Endothelial cell of umbilical vein (primary cell): ENCODE results near the gene BOLA2B. TPM values are rescaled to one million over a fixed set of nuclear protein-coding genes. Genes with fewer than 3 reads are reported as not detected.
"Not testable (repeated sequence)": the region's sequence is repeated elsewhere in the genome, so short reads cannot be mapped to it uniquely, and the experiment has no call there.

Experiments
- BruUV-seq: library from RNA; stranded (reverse); fragments of 400-500 nt; replicated peaks from 2 replicates; lab custom pipeline; 2021; lab: Mats Ljungman, UMichigan
- CTCF ChIA-PET: fragments of 300-600, 350-600 bp; sonication (Branson Sonifier 250); formaldehyde crosslinking; loops from one replicate; lab custom pipeline; 2021; ENCODE audit warnings: antibody characterized with exemption, inconsistent platforms; lab: Charles Lee
- POLR2A ChIA-PET: fragments of 300-600, 350-600 bp; sonication (Branson Sonifier 250); formaldehyde crosslinking; loops from one replicate; lab custom pipeline; 2021; ENCODE audit warnings: antibody characterized with exemption, inconsistent platforms; lab: Charles Lee
- DNase-seq: peaks from one replicate; pipeline ENCODE4 v3.0.0-alpha.2; 2011; ENCODE audit warnings: low read depth, low spot score
- FAIRE-seq: peaks from 2 replicates; lab custom pipeline; 2011; peaks lifted over from hg19 to GRCh38; lab: Jason Lieb, UNC
- H2AFZ ChIP-seq: 2 replicates; pipeline ENCODE4 v1.6.0; 2012; ENCODE audit warnings: low read depth, low read length, control low read depth, inconsistent platforms
- H3K27ac ChIP-seq: 2 replicates; pipeline ENCODE4 v1.5.1; 2011; ENCODE audit warnings: low read depth, mild to moderate bottlenecking, control low read depth, low read length, moderate library complexity; ENCODE audit not compliant: insufficient read depth
- H3K27me3 ChIP-seq, 2 experiments: 2 replicates each; pipeline versions ENCODE4 v1.6.0 to v1.6.1; 2011; ENCODE audit warnings: low read length in 2 of 2, mixed read lengths in 1 of 2; ENCODE audit not compliant: control insufficient read depth in 2 of 2, insufficient read depth in 2 of 2
- H3K36me3 ChIP-seq, 2 experiments: 2 replicates in 1 of 2; 3 replicates in 1 of 2; pipeline ENCODE4 v1.5.1; 2011; ENCODE audit warnings: low read length in 2 of 2, mild to moderate bottlenecking in 1 of 2, moderate library complexity in 1 of 2; ENCODE audit not compliant: control insufficient read depth in 2 of 2, insufficient read depth in 2 of 2; ENCODE audit errors: extremely low read depth in 1 of 2
- H3K4me1 ChIP-seq: 3 replicates; pipeline ENCODE4 v1.5.1; 2011; ENCODE audit warnings: mild to moderate bottlenecking, low read length; ENCODE audit not compliant: control insufficient read depth, insufficient read depth; ENCODE audit errors: extremely low read depth
- H3K4me2 ChIP-seq: 2 replicates; pipeline ENCODE4 v1.6.1; 2011; ENCODE audit warnings: low read length, control low read depth, mixed read lengths; ENCODE audit not compliant: insufficient read depth
- H3K4me3 ChIP-seq, 3 experiments: fragments of 200-600 bp in 1 of 3; sonication (generic), shearing (Covaris generic) in 1 of 3; replicated peaks in 1 of 3; 2 replicates each; pipeline ENCODE4 v1.5.1; 2011 to 2016; ENCODE audit warnings: control low read depth in 3 of 3, low read length in 3 of 3, mild to moderate bottlenecking in 2 of 3, inconsistent platforms in 1 of 3, low read depth in 1 of 3, moderate library complexity in 1 of 3; ENCODE audit not compliant: insufficient read depth in 1 of 3
- H3K79me2 ChIP-seq: 2 replicates; pipeline ENCODE4 v1.6.0; 2012; ENCODE audit warnings: low read length, inconsistent platforms; ENCODE audit not compliant: control insufficient read depth, insufficient read depth
- H3K9ac ChIP-seq: replicated peaks from 2 replicates; pipeline ENCODE3; 2011; ENCODE audit warnings: low read length, control low read depth; ENCODE audit not compliant: insufficient read depth; ENCODE audit errors: extremely low read depth
- H3K9me1 ChIP-seq: replicated peaks from 3 replicates; pipeline ENCODE4 v1.6.0; 2011; ENCODE audit warnings: mild to moderate bottlenecking, low read length; ENCODE audit not compliant: control insufficient read depth, insufficient read depth; ENCODE audit errors: extremely low read depth
- H3K9me3 ChIP-seq: replicated peaks from 2 replicates; pipeline ENCODE4 v1.5.1; 2012; ENCODE audit warnings: low read length, inconsistent platforms; ENCODE audit not compliant: control insufficient read depth, insufficient read depth
- H4K20me1 ChIP-seq: replicated peaks from 2 replicates; pipeline ENCODE3; 2011; ENCODE audit warnings: mild to moderate bottlenecking, low read length; ENCODE audit not compliant: control insufficient read depth, insufficient read depth; ENCODE audit errors: extremely low read depth
- EZH2 ChIP-seq: IDR thresholded peaks from 2 replicates; pipeline ENCODE4 v1.6.1; 2012; ENCODE audit warnings: borderline replicate concordance, low read depth, mild to moderate bottlenecking, moderate library complexity, low read length, inconsistent platforms; ENCODE audit not compliant: severe bottlenecking
- FOS ChIP-seq: IDR thresholded peaks from 2 replicates; pipeline ENCODE4 v1.6.1; 2011; ENCODE audit warnings: mild to moderate bottlenecking, low read length, moderate library complexity, borderline replicate concordance; ENCODE audit not compliant: insufficient read depth
- GATA2 ChIP-seq: IDR thresholded peaks from 2 replicates; pipeline ENCODE4 v1.7.0; 2011; ENCODE audit warnings: low read depth, mild to moderate bottlenecking, moderate library complexity, mixed read lengths, low read length; ENCODE audit not compliant: insufficient read length, insufficient read depth
- JUN ChIP-seq: IDR thresholded peaks from 2 replicates; pipeline ENCODE4 v1.6.1; 2011; ENCODE audit warnings: borderline replicate concordance, low read depth; ENCODE audit not compliant: insufficient read length, insufficient read depth
- MYC ChIP-seq: IDR thresholded peaks from one replicate; pipeline ENCODE4 v1.6.1; 2011; ENCODE audit warnings: mild to moderate bottlenecking, low read depth, low read length
- POLR2A ChIP-seq: IDR thresholded peaks from 2 replicates; pipeline ENCODE4 v1.6.1; 2012; ENCODE audit warnings: low read depth, mild to moderate bottlenecking, control low read depth, low read length
- POLR2AphosphoS5 ChIP-seq: IDR thresholded peaks from 2 replicates; pipeline ENCODE4 v1.6.1; 2012; ENCODE audit warnings: low read depth, mild to moderate bottlenecking, control low read depth, low read length, moderate library complexity; ENCODE audit not compliant: insufficient read depth
- dilution Hi-C: fragments of 300-500 bp; cut with MboI; formaldehyde crosslinking; loops from one replicate; pipeline ENCODE4 v1.15.0; 2019; ENCODE audit warnings: low sequenced_read_pairs; ENCODE audit not compliant: extremely low pct_ligation_motif_present
- intact Hi-C: fragments of 100-400 bp; cut with micrococcal nuclease; formaldehyde crosslinking; loops from one replicate; pipeline ENCODE4 v1.10.0; 2022
- polyA plus RNA-seq, 4 experiments: library from polyadenylated mRNA; depleted of rRNA in 3 of 4; stranded (reverse) in 3 of 4; unstranded in 1 of 4; fragments of >200 nt; gene quantifications; 2 replicates each; pipeline versions ENCODE4 v1.2.1 to v1.2.3, GENCODE V29; 2011 to 2012; ENCODE audit warnings: missing spikeins in 1 of 4
- total RNA-seq: library from RNA; stranded (reverse); gene quantifications from 2 replicates; pipeline ENCODE4 v1.2.3, GENCODE V29; 2021
- TF ChIP-seq, protein P1 (sequence below), 2 donors: IDR thresholded peaks; 1 replicate in 1 of 2; 2 replicates in 1 of 2; pipeline ENCODE4 v1.5.1; 2011; ENCODE audit warnings: low read length in 2 of 2, mild to moderate bottlenecking in 2 of 2, moderate library complexity in 2 of 2, control low read depth in 1 of 2, inconsistent platforms in 1 of 2, low read depth in 1 of 2; ENCODE audit not compliant: insufficient read depth in 1 of 2; ENCODE audit errors: extremely low read depth in 1 of 2
- TF ChIP-seq, protein P2 (sequence below): IDR thresholded peaks from 2 replicates; pipeline ENCODE4 v1.6.1; 2011; ENCODE audit not compliant: insufficient read depth, insufficient read length

BOLA2B gene
- total and polyA plus RNA-seq, 2 donors (not counting 3 experiments of a cell fraction or from before 2014, with no cell fraction given), result 161 to 354 TPM

DNA sequence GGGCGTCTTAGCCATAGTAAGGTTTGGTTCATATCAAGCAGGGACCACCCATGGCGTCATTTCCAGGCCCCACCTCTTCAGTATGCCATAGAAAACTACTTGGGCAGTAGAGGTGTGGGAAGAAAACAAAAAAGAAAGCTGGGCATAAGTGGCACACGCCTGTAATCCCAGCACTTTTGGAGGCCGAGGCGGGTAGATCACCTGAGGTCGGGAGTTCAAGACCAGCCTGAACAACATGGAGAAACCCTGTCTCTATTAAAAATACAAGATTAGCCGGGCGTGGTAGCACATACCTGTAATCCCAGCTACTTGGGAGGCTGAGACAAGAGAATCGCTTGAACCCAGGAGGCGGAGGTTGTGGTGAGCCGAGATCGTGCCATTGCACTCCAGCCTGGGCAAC, 2.3 kb downstream of the BOLA2B start:
- H3K79me2 ChIP-seq, H3K9me1 ChIP-seq, H3K27ac ChIP-seq, H3K36me3 ChIP-seq, POLR2A ChIA-PET, CTCF ChIA-PET, H3K27me3 ChIP-seq, H4K20me1 ChIP-seq, H3K4me3 ChIP-seq, H3K4me1 ChIP-seq, intact Hi-C loops, BruUV-seq, FAIRE-seq, DNase-seq, dilution Hi-C loops, H3K9me3 ChIP-seq, H2AFZ ChIP-seq, H3K9ac ChIP-seq, H3K4me2 ChIP-seq: not testable (repeated sequence)

DNA sequence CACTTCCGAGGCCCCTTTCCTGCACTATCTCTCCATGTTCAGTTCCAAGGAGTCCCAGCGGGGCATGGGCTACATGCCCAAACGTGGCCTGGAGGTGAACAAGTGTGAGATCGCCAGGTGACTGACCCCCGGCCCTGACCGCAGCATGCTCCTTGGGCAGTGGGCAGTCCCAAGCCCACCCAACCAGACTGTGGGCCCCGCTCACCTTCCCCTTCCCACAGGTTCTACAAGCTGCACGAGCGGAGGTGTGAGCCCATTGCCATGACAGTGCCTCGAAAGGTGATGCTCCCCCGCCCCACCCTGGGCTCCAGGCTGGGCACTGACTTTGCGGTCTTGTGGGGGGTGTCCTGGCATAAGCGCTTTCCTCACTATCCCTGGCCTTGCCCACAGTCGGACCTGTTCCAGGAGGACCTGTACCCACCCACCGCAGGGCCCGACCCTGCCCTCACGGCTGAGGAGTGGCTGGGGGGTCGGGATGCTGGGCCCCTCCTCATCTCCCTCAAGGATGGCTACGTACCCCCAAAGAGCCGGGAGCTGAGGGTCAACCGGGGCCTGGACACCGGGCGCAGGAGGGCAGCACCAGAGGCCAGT, 5.4 kb downstream of the BOLA2B start:
- Histone ChIP-seq H3K9me3 (no peaks in the 10 kb centered on the region), H3K9me1 (no peaks in the 10 kb centered on the region), H3K4me2 (no peak overlapping the region), H3K79me2 (no peaks in the 10 kb centered on the region), H3K4me3 (no peak overlapping the region), H3K27ac (no peak overlapping the region), H2AFZ (no peak overlapping the region), H3K9ac (no peak overlapping the region), H4K20me1 (no peaks in the 10 kb centered on the region), H3K4me1 (peaks cover 3% of the 10 kb centered on the region), H3K36me3 (no peaks in the 10 kb centered on the region), H3K27me3 (no peaks in the 10 kb centered on the region)
- BruUV-seq, result no TSS peak
- dilution Hi-C loops, result no loop called here
- ChIA-PET POLR2A (no interaction called here), CTCF (interaction anchor here (1.0 kb wide), 1 partner anchor 221 kb away, joined by 3 read pairs; no protein-coding TSS in a partner anchor)
- TF ChIP-seq GATA2 (no peak), MYC (no peak), POLR2A (no peak), EZH2 (no peak), POLR2AphosphoS5 (no peak), FOS (no peak), JUN (no peak)
- TF ChIP-seq, protein P1, sequence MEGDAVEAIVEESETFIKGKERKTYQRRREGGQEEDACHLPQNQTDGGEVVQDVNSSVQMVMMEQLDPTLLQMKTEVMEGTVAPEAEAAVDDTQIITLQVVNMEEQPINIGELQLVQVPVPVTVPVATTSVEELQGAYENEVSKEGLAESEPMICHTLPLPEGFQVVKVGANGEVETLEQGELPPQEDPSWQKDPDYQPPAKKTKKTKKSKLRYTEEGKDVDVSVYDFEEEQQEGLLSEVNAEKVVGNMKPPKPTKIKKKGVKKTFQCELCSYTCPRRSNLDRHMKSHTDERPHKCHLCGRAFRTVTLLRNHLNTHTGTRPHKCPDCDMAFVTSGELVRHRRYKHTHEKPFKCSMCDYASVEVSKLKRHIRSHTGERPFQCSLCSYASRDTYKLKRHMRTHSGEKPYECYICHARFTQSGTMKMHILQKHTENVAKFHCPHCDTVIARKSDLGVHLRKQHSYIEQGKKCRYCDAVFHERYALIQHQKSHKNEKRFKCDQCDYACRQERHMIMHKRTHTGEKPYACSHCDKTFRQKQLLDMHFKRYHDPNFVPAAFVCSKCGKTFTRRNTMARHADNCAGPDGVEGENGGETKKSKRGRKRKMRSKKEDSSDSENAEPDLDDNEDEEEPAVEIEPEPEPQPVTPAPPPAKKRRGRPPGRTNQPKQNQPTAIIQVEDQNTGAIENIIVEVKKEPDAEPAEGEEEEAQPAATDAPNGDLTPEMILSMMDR (IDR thresholded peaks at IDR 0.05; ENCODE audit: extremely low read depth in 1 of 2, insufficient read depth in 1 of 2, low read depth in 1 of 2, low read length in 2 of 2), result no peak
- TF ChIP-seq, protein P2, sequence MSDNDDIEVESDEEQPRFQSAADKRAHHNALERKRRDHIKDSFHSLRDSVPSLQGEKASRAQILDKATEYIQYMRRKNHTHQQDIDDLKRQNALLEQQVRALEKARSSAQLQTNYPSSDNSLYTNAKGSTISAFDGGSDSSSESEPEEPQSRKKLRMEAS, result no peak
- DNase-seq, result no peak
- no peak for FAIRE-seq
- intact Hi-C loops, result no loop called here
